Daoy (cell line): Measurements from ENCODE around the gene GTF2B. TPM values are rescaled to one million over a fixed set of nuclear protein-coding genes. Genes with fewer than 3 reads are reported as not detected.
"Not testable (repeated sequence)": the region's sequence is repeated elsewhere in the genome, so short reads cannot be mapped to it uniquely, and the experiment has no call there.

Source experiments
- DNase-seq: peaks from one replicate; pipeline ENCODE4 v3.0.0-alpha.2; 2015; ENCODE audit warnings: low read depth
- total RNA-seq: library from RNA; depleted of rRNA; stranded (reverse); fragments of >200 nt; shearing (Covaris generic); gene quantifications from 2 replicates; pipeline ENCODE4 v1.2.3, GENCODE V29; 2014; rRNA removed

GTF2B gene
- total RNA-seq, result 108 and 109 TPM in 2 replicates

GRCh38 chr1:88891318-88891950 is at the start of gene GTF2B:
Gene GTF2B (minus strand): TSS chr1:88891567. CDS start chr1:88891499, 68 bp downstream.
- peak; percentile 97 for DNase-seq

- DNase-seq, result not testable (repeated sequence)
Measured at GRCh38 chr1:88938528-88938927, 47.2 kb upstream of the GTF2B start.

GRCh38 chr1:88936760-88937342 is 45.5 kb upstream of the GTF2B start:
- no peak for DNase-seq

GRCh38 chr1:88936223-88936523 is 44.8 kb upstream of the GTF2B start:
- DNase-seq, result no peak

GRCh38 chr1:88935522-88936222 is 44.3 kb upstream of the GTF2B start:
- peak; percentile 46 for DNase-seq

GRCh38 chr1:88930176-88930575 is 38.8 kb upstream of the GTF2B start:
- DNase-seq, result not testable (repeated sequence)

GRCh38 chr1:88923224-88923623 is 31.9 kb upstream of the GTF2B start:
- no peak for DNase-seq

- no peak for DNase-seq
Measured at GRCh38 chr1:88922214-88922613, 30.8 kb upstream of the GTF2B start.

- DNase-seq, result no peak
Measured at GRCh38 chr1:88920845-88921244, 29.5 kb upstream of the GTF2B start.

GRCh38 chr1:88917321-88918025 is 26.1 kb upstream of the GTF2B start:
- DNase-seq, result no peak

GRCh38 chr1:88916883-88917282 is 25.5 kb upstream of the GTF2B start:
- no peak for DNase-seq

GRCh38 chr1:88911800-88912199 is 20.4 kb upstream of the GTF2B start:
- DNase-seq, result not testable (repeated sequence)

- DNase-seq, result no peak
Measured at GRCh38 chr1:88911161-88911560, 19.8 kb upstream of the GTF2B start.

- no peak for DNase-seq
Measured at GRCh38 chr1:88910401-88910800, 19.0 kb upstream of the GTF2B start.

GRCh38 chr1:88900883-88901282 is 9.5 kb upstream of the GTF2B start:
- DNase-seq, result no peak

- DNase-seq, result no peak
Measured at GRCh38 chr1:88897070-88897730, 5.8 kb upstream of the GTF2B start.

- DNase-seq, result peak; percentile 35
Measured at GRCh38 chr1:88892357-88892877, 1.1 kb upstream of the GTF2B start.

GRCh38 chr1:88891951-88892340 is 579 bp upstream of the GTF2B start:
- DNase-seq, result no peak

- peak; percentile 42 for DNase-seq
Measured at GRCh38 chr1:88890791-88891317, 513 bp downstream of the GTF2B start.

GRCh38 chr1:88890131-88890530 is 1.2 kb downstream of the GTF2B start:
- DNase-seq, result no peak

- DNase-seq, result no peak
Measured at GRCh38 chr1:88888750-88889149, 2.6 kb downstream of the GTF2B start.

- DNase-seq, result no peak
Measured at GRCh38 chr1:88885933-88886332, 5.4 kb downstream of the GTF2B start.
